Neural progenitor cell (in vitro differentiated cells): Measurements from ENCODE around the gene MED26. TPM values are rescaled to one million over a fixed set of nuclear protein-coding genes. Genes with fewer than 3 reads are reported as not detected.
"Not testable (repeated sequence)": the region's sequence is repeated elsewhere in the genome, so short reads cannot be mapped to it uniquely, and the experiment has no call there.

ENCODE experiments used
- DNase-seq: peaks from one replicate; pipeline ENCODE4 v3.0.0-alpha.2; 2016; ENCODE audit warnings: low spot score
- H2AFZ ChIP-seq: fragments of 200-600 bp; sonication (generic); replicated peaks from 2 replicates; pipeline ENCODE4 v1.6.1; 2016; ENCODE audit warnings: antibody characterized with exemption
- H3F3A ChIP-seq: fragments of 200-600 bp; sonication (generic); 2 replicates; pipeline ENCODE4 v1.6.1; 2016; ENCODE audit warnings: antibody characterized with exemption, low read depth
- H3K27ac ChIP-seq: fragments of 200-600 bp; sonication (generic); 2 replicates; pipeline ENCODE4 v1.5.1; 2016; ENCODE audit warnings: mild to moderate bottlenecking
- H3K27me3 ChIP-seq: fragments of 200-600 bp; sonication (generic); 2 replicates; pipeline ENCODE4 v1.6.1; 2016; ENCODE audit warnings: mild to moderate bottlenecking, moderate library complexity
- H3K36me3 ChIP-seq: fragments of 200-600 bp; sonication (generic); 2 replicates; pipeline ENCODE4 v1.5.1; 2016
- H3K4me1 ChIP-seq: fragments of 200-600 bp; sonication (generic); 2 replicates; pipeline ENCODE4 v1.6.1; 2016; ENCODE audit warnings: mixed run types
- H3K4me2 ChIP-seq: fragments of 200-600 bp; sonication (generic); 2 replicates; pipeline ENCODE4 v1.6.1; 2016
- H3K4me3 ChIP-seq: fragments of 200-600 bp; sonication (generic); 2 replicates; pipeline ENCODE4 v1.5.1; 2016
- H3K79me2 ChIP-seq: fragments of 200-600 bp; sonication (generic); 2 replicates; pipeline ENCODE4 v1.6.1; 2016; ENCODE audit warnings: low read depth
- H3K9ac ChIP-seq: fragments of 200-600 bp; sonication (generic); 2 replicates; pipeline ENCODE4 v1.6.1; 2016
- H3K9me3 ChIP-seq: fragments of 200-600 bp; sonication (generic); 2 replicates; pipeline ENCODE4 v1.5.1; 2016; ENCODE audit warnings: low read depth
- H4K20me1 ChIP-seq: fragments of 200-600 bp; sonication (generic); 2 replicates; pipeline ENCODE4 v1.6.1; 2016; ENCODE audit warnings: low read depth
- H3K27ac Mint-ChIP-seq: 3 replicates; pipeline ENCODE4 v1.8.0; 2021; ENCODE audit warnings: mixed read lengths
- H3K27me3 Mint-ChIP-seq: 2 replicates; pipeline ENCODE4 v1.8.0; 2022; ENCODE audit warnings: low read depth, mild to moderate bottlenecking, inconsistent platforms, moderate library complexity, mixed read lengths; ENCODE audit not compliant: insufficient read depth
- H3K36me3 Mint-ChIP-seq: 3 replicates; pipeline ENCODE4 v1.8.0; 2021; ENCODE audit warnings: mixed read lengths
- H3K4me1 Mint-ChIP-seq: 3 replicates; pipeline ENCODE4 v1.8.0; 2021; ENCODE audit warnings: mixed read lengths
- H3K4me3 Mint-ChIP-seq: 3 replicates; pipeline ENCODE4 v1.8.0; 2021; ENCODE audit warnings: mild to moderate bottlenecking, moderate library complexity, mixed read lengths
- H3K9me3 Mint-ChIP-seq: 3 replicates; pipeline ENCODE4 v1.8.0; 2020; ENCODE audit warnings: mixed read lengths
- CTCF ChIP-seq: fragments of 200-600 bp; sonication (generic); IDR thresholded peaks from 2 replicates; pipeline ENCODE4 v1.5.1; 2017; ENCODE audit warnings: antibody characterized with exemption, mild to moderate bottlenecking
- EZH2 ChIP-seq: fragments of 200-600 bp; sonication (generic); IDR thresholded peaks from 2 replicates; pipeline ENCODE4 v1.6.1; 2017; ENCODE audit warnings: antibody characterized with exemption, mild to moderate bottlenecking, moderate library complexity
- EZH2phosphoT487 ChIP-seq: fragments of 200-600 bp; sonication (generic); IDR thresholded peaks from 2 replicates; pipeline ENCODE4 v1.6.1; 2017; ENCODE audit warnings: antibody characterized with exemption
- total RNA-seq: library from RNA; depleted of rRNA; stranded (reverse); fragments of >200 nt; gene quantifications from 2 replicates; pipeline ENCODE4 v1.2.3, GENCODE V29; 2015; ENCODE audit warnings: low replicate concordance

The MED26 gene, protein sequence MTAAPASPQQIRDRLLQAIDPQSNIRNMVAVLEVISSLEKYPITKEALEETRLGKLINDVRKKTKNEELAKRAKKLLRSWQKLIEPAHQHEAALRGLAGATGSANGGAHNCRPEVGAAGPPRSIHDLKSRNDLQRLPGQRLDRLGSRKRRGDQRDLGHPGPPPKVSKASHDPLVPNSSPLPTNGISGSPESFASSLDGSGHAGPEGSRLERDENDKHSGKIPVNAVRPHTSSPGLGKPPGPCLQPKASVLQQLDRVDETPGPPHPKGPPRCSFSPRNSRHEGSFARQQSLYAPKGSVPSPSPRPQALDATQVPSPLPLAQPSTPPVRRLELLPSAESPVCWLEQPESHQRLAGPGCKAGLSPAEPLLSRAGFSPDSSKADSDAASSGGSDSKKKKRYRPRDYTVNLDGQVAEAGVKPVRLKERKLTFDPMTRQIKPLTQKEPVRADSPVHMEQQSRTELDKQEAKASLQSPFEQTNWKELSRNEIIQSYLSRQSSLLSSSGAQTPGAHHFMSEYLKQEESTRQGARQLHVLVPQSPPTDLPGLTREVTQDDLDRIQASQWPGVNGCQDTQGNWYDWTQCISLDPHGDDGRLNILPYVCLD
- total RNA-seq = 7.4 and 8.6 TPM in 2 replicates

DNA sequence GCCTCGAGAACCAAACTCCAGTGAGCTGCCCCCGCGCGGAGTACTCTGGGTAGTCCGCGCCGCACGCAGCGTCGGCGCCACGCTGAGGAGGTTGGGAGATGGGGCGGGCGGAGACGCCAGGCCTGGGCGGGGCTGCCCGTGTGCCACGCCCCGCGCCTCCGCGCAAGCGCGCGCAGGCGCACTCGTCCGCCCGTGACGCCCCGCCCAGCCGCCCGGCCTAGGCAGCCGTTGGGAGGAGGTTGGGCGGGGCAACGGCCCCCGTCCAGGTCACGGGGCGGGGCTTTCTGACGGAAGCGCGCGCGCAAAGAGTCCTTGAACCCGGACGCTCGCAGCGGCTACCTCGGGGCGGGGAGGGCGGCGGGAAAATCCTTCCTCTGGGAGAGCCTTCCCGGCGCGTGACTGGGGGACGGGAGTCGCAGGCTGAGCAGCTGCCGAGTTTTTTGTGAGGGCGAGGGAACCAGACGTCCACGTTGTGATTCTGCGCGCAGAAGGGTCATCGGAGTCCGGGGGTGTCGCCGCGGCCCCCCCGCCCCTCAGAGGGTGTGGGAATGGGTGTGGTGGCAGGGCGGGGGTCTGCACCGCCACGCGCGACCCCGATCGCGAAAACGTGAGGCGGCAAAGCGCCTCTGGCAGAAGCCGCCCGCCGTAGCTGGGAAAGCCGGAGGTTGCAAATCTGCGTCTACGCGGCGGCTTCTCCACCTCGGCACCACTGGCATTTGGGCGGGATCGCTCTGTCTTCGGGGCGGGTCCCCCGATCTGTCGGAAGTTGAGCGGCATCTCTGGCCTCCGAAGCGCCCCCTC lies at the start of gene MED26:
Gene MED26 (minus strand): TSS at position 22 of the 801 bp plus-strand sequence. CDS start 261 bp downstream, outside the sequence.
- Histone ChIP-seq H3K27me3 (no peaks in the 10 kb centered on the region), H3K4me3 (peak within 1 kb of the TSS; percentile 80), H3K36me3 (no peaks in the 10 kb centered on the region), H3K9ac (peak within 1 kb of the TSS; percentile 91), H3K27ac (no peak within 1 kb of the TSS), H3K9me3 (no peaks in the 10 kb centered on the region), H3F3A (peaks cover 26% of the 10 kb centered on the region), H3K4me2 (peak within 1 kb of the TSS; percentile 96), H3K4me1 (peaks cover 11% of the 10 kb centered on the region), H4K20me1 (peaks cover 63% of the 10 kb centered on the region), H2AFZ (peak within 1 kb of the TSS; percentile 63), H3K79me2 (peaks cover 44% of the 10 kb centered on the region)
- Mint-ChIP-seq H3K36me3 (peaks cover 7% of the 10 kb centered on the region), H3K4me1 (peaks cover 23% of the 10 kb centered on the region), H3K9me3 (no peaks in the 10 kb centered on the region), H3K27me3 (peaks cover 8% of the 10 kb centered on the region), H3K27ac (peak within 1 kb of the TSS; percentile 82), H3K4me3 (peak within 1 kb of the TSS; percentile 96)
- TF ChIP-seq EZH2phosphoT487 (no peak), EZH2 (no peak), CTCF (no peak)
- DNase-seq = peak; percentile 98

DNA sequence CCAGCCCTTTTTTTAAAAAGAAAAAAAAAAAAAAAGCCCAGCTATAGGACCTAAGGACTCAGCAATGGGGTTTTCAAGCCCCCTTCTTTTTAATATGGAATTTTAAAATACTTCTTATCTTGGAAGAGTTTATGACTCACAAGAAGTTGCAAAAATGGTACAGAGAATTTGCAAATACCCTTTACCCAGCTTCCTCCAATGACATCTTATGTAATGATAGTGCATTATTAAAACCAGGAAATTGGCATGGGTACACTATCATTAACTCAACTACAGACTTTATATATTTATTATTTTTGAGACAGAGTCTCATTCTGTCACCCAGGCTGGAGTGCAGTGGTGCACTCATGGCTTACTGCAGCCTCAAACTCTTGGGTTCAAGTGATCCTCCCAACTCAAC lies 49.1 kb upstream of the MED26 start:
- H3K9me3 ChIP-seq = no peaks in the 10 kb centered on the region
- H3K4me2 ChIP-seq = no peak overlapping the region
- no peak overlapping the region for H3K27ac Mint-ChIP-seq
- no peak overlapping the region for H3K9ac ChIP-seq
- DNase-seq = no peak
- no peaks in the 10 kb centered on the region for H3K4me1 ChIP-seq
- no peaks in the 10 kb centered on the region for H3K27me3 ChIP-seq
- no peaks in the 10 kb centered on the region for H3K36me3 ChIP-seq
- no peaks in the 10 kb centered on the region for H3K27me3 Mint-ChIP-seq
- no peak overlapping the region for H3K4me3 ChIP-seq
- no peak for TF ChIP-seq EZH2
- TF ChIP-seq EZH2phosphoT487 = no peak
- TF ChIP-seq CTCF = no peak
- H3K4me3 Mint-ChIP-seq = no peak overlapping the region
- no peak overlapping the region for H2AFZ ChIP-seq
- H3K9me3 Mint-ChIP-seq = peaks cover 2% of the 10 kb centered on the region
- no peak overlapping the region for H3K27ac ChIP-seq
- no peaks in the 10 kb centered on the region for H3K4me1 Mint-ChIP-seq
- H3K79me2 ChIP-seq = no peaks in the 10 kb centered on the region
- peaks cover 6% of the 10 kb centered on the region for H3K36me3 Mint-ChIP-seq
- H3F3A ChIP-seq = no peaks in the 10 kb centered on the region
- H4K20me1 ChIP-seq = no peaks in the 10 kb centered on the region

DNA sequence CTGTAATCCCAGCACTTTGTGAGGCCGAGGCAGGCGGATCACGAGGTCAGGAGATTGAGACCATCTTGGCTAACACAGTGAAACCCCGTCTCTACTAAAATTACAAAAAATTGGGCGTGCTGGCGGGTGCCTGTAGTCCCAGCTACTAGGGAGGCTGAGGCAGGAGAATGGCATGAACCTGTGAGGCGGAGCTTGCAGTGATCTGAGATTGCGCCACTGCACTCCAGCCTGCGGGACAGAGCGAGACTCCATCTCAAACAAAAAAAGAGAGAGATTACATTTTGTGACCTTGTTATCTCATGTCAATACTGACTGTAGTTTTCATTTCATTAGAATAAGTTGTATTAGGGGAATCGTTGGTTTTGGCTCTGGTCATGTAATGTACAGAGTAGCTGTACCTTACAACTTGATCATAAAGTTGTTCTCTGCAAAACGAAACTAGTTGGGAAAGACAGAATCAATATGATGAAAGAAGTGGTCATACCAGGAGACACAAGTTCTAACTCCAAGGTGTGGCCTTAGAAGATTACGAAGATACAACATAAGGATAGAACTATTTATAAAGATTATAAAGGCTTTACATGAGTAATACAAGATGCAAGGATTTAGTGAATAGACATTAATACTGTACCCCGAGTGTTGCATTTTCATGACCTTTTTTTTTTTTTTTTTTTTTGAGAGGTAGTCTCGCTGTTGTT lies 48.2 kb upstream of the MED26 start:
- Mint-ChIP-seq H3K9me3 (no peaks in the 10 kb centered on the region), H3K27ac (no peak overlapping the region), H3K4me1 (no peaks in the 10 kb centered on the region), H3K27me3 (peaks cover 4% of the 10 kb centered on the region), H3K4me3 (no peak overlapping the region), H3K36me3 (peaks cover 5% of the 10 kb centered on the region)
- H3K27ac ChIP-seq = no peak overlapping the region
- no peaks in the 10 kb centered on the region for H3K4me1 ChIP-seq
- no peak overlapping the region for H3K4me2 ChIP-seq
- no peak overlapping the region for H2AFZ ChIP-seq
- no peaks in the 10 kb centered on the region for H3K36me3 ChIP-seq
- no peak overlapping the region for H3K9ac ChIP-seq
- H3K9me3 ChIP-seq = no peaks in the 10 kb centered on the region
- no peaks in the 10 kb centered on the region for H4K20me1 ChIP-seq
- no peak overlapping the region for H3K4me3 ChIP-seq
- no peak for TF ChIP-seq EZH2
- no peak for TF ChIP-seq EZH2phosphoT487
- TF ChIP-seq CTCF = no peak
- no peaks in the 10 kb centered on the region for H3K79me2 ChIP-seq
- H3F3A ChIP-seq = no peaks in the 10 kb centered on the region
- DNase-seq = no peak
- H3K27me3 ChIP-seq = no peaks in the 10 kb centered on the region

- H3K27me3 Mint-ChIP-seq, H3K4me3 Mint-ChIP-seq, H3K4me2 ChIP-seq, H3K27ac ChIP-seq, H3K4me1 ChIP-seq, H3K79me2 ChIP-seq, H3K9me3 Mint-ChIP-seq, H3F3A ChIP-seq, H3K36me3 Mint-ChIP-seq, H3K9ac ChIP-seq, H4K20me1 ChIP-seq, H3K4me1 Mint-ChIP-seq, DNase-seq, H3K27ac Mint-ChIP-seq, H2AFZ ChIP-seq, H3K9me3 ChIP-seq, H3K27me3 ChIP-seq, H3K36me3 ChIP-seq, H3K4me3 ChIP-seq: not testable (repeated sequence)
Measured at GRCh38 chr19:16673839-16674238, 45.8 kb upstream of the MED26 start.
